ENCODE results near the gene COPG1. TPM values are rescaled to one million over a fixed set of nuclear protein-coding genes. Genes with fewer than 3 reads are reported as not detected.

COPG1 gene
- total and polyA plus RNA-seq, 8 donors = 81.4 to 137 (median 104) TPM

GRCh38 chr3:129310111-129311011 is 61.0 kb downstream of the COPG1 start:
- Histone ChIP-seq H3K27ac (peak overlapping the region in 1 of 4 donors; percentile 44), H3K9me3 (no peaks in the 10 kb centered on the region), H3K4me1 (peaks cover 0 to 7% (median 0%) of the 10 kb centered on the region in 3 donors), H3K4me3 (no peak overlapping the region), H3K36me3 (no peaks in the 10 kb centered on the region), H3K27me3 (no peaks in the 10 kb centered on the region)
- TF ChIP-seq CTCF (IDR thresholded peaks at IDR 0.05) = no peak
- DNase-seq (no peak), FAIRE-seq (no peak), ATAC-seq (peak in 1 of 4 donors; percentile 11)
- 63 to 73% methylated on average over 7 of the region's 7 CpGs for WGBS, 2 donors
- intact Hi-C loops (cut with DNase I) = no loop called here

- 91 to 98% methylated on average over 3 of the region's 3 CpGs for WGBS, 2 donors
- no peak for TF ChIP-seq CTCF (IDR thresholded peaks at IDR 0.05)
- peaks cover 0 to 7% (median 0%) of the 10 kb centered on the region in 3 donors for H3K4me1 ChIP-seq
- no peaks in the 10 kb centered on the region for H3K9me3 ChIP-seq
- DNase-seq (no peak), ATAC-seq (no peak), FAIRE-seq (no peak)
- H3K27me3 ChIP-seq = no peaks in the 10 kb centered on the region
- no peaks in the 10 kb centered on the region for H3K36me3 ChIP-seq
- no peak overlapping the region for H3K4me3 ChIP-seq
- intact Hi-C loops (cut with DNase I) = no loop called here
- H3K27ac ChIP-seq = no peak overlapping the region
Observed at GRCh38 chr3:129311054-129311902, 61.9 kb downstream of the COPG1 start.

GRCh38 chr3:129312021-129312639 is 62.7 kb downstream of the COPG1 start:
- DNase-seq = no peak
- TF ChIP-seq CTCF (IDR thresholded peaks at IDR 0.05) = no peak

GRCh38 chr3:129312671-129313414 is 63.4 kb downstream of the COPG1 start:
- Histone ChIP-seq H3K9me3 (no peaks in the 10 kb centered on the region), H3K36me3 (no peaks in the 10 kb centered on the region), H3K27me3 (no peaks in the 10 kb centered on the region), H3K4me1 (peaks cover 0 to 7% (median 4%) of the 10 kb centered on the region in 3 donors), H3K4me3 (no peak overlapping the region), H3K27ac (no peak overlapping the region)
- intact Hi-C loops (cut with DNase I) = no loop called here
- TF ChIP-seq CTCF (IDR thresholded peaks at IDR 0.05) = no peak
- DNase-seq = peak in 1 of 6 donors; percentile 14
- no peak for ATAC-seq
- no peak for FAIRE-seq

More at GRCh38 chr3:129312021-129312639, 62.7 kb downstream of the COPG1 start:
- WGBS, 2 donors = 77 to 93% methylated on average over 2 of the region's 2 CpGs
- intact Hi-C loops (cut with DNase I) = no loop called here
- FAIRE-seq (no peak), ATAC-seq (no peak)
- Histone ChIP-seq H3K27ac (no peak overlapping the region), H3K9me3 (no peaks in the 10 kb centered on the region), H3K4me1 (peaks cover 0 to 7% (median 3%) of the 10 kb centered on the region in 3 donors), H3K36me3 (no peaks in the 10 kb centered on the region), H3K27me3 (no peaks in the 10 kb centered on the region), H3K4me3 (no peak overlapping the region)
